Activated naive CD4-positive, alpha-beta T cell treated with anti-CD3 and anti-CD28 coated beads for 36 hours (primary cell): Measurements from ENCODE around the gene PRM2. TPM values are rescaled to one million over a fixed set of nuclear protein-coding genes. Genes with fewer than 3 reads are reported as not detected.

Experiments used
- CTCF ChIA-PET: fragments of 350-600 bp; sonication (Branson Sonifier 250); formaldehyde crosslinking; loops from one replicate; lab custom pipeline; 2021; ENCODE audit warnings: antibody characterized with exemption; lab: Charles Lee
- DNase-seq: peaks from one replicate; pipeline ENCODE4 v3.0.0-alpha.2; 2020
- H3K27ac Mint-ChIP-seq: one replicate; pipeline ENCODE4 v1.8.0; 2021; ENCODE audit warnings: mild to moderate bottlenecking, mixed read lengths
- H3K27me3 Mint-ChIP-seq: one replicate; pipeline ENCODE4 v1.8.0; 2021; ENCODE audit warnings: low read depth, mixed read lengths
- H3K36me3 Mint-ChIP-seq: one replicate; pipeline ENCODE4 v1.8.0; 2021; ENCODE audit warnings: low read depth, mixed read lengths
- H3K4me1 Mint-ChIP-seq: one replicate; pipeline ENCODE4 v1.8.0; 2021; ENCODE audit warnings: low read depth, mixed read lengths
- H3K4me3 Mint-ChIP-seq: one replicate; pipeline ENCODE4 v1.8.0; 2021; ENCODE audit warnings: mild to moderate bottlenecking, moderate library complexity, mixed read lengths
- H3K9me3 Mint-ChIP-seq: one replicate; pipeline ENCODE4 v1.8.0; 2021; ENCODE audit warnings: mixed read lengths
- intact Hi-C: fragments of 100-400 bp; cut with micrococcal nuclease; formaldehyde crosslinking; loops from one replicate; pipeline ENCODE4 v1.15.1; 2023
- total RNA-seq, 2 experiments: library from RNA; stranded (reverse); gene quantifications; one replicate each; pipeline ENCODE4 v1.2.3, GENCODE V29; 2021

The PRM2 gene
- total RNA-seq, 2 experiments from 2014 or later = not detected

GRCh38 chr16:11277607-11278337, 1.5 kb upstream of the PRM2 start:
- CTCF ChIA-PET = no interaction called here
- intact Hi-C loops = no loop called here

GRCh38 chr16:11276896-11277593, 765 bp upstream of the PRM2 start:
- H3K9me3 Mint-ChIP-seq = no peaks in the 10 kb centered on the region
- H3K4me3 Mint-ChIP-seq = no peak overlapping the region
- H3K4me1 Mint-ChIP-seq = peaks cover 1% of the 10 kb centered on the region
- no peaks in the 10 kb centered on the region for H3K36me3 Mint-ChIP-seq
- DNase-seq = no peak
- H3K27me3 Mint-ChIP-seq = no peaks in the 10 kb centered on the region
- no peak overlapping the region for H3K27ac Mint-ChIP-seq
- intact Hi-C loops = no loop called here
- CTCF ChIA-PET = interaction anchor here (0.6 kb wide), 1 partner anchor 306 kb away, joined by 3 read pairs; no protein-coding TSS in a partner anchor

More at GRCh38 chr16:11277607-11278337, 1.5 kb upstream of the PRM2 start:
- DNase-seq = no peak
- no peak overlapping the region for H3K4me3 Mint-ChIP-seq
- no peak overlapping the region for H3K27ac Mint-ChIP-seq
- H3K9me3 Mint-ChIP-seq = no peaks in the 10 kb centered on the region
- peaks cover 1% of the 10 kb centered on the region for H3K4me1 Mint-ChIP-seq
- H3K27me3 Mint-ChIP-seq = no peaks in the 10 kb centered on the region
- no peaks in the 10 kb centered on the region for H3K36me3 Mint-ChIP-seq

GRCh38 chr16:11274964-11275363, 1.3 kb downstream of the PRM2 start:
- intact Hi-C loops = no loop called here
- no peak overlapping the region for H3K4me3 Mint-ChIP-seq
- CTCF ChIA-PET = interaction anchor here (0.7 kb wide), 1 partner anchor 18 kb away, joined by 5 read pairs; no protein-coding TSS in a partner anchor

DNA sequence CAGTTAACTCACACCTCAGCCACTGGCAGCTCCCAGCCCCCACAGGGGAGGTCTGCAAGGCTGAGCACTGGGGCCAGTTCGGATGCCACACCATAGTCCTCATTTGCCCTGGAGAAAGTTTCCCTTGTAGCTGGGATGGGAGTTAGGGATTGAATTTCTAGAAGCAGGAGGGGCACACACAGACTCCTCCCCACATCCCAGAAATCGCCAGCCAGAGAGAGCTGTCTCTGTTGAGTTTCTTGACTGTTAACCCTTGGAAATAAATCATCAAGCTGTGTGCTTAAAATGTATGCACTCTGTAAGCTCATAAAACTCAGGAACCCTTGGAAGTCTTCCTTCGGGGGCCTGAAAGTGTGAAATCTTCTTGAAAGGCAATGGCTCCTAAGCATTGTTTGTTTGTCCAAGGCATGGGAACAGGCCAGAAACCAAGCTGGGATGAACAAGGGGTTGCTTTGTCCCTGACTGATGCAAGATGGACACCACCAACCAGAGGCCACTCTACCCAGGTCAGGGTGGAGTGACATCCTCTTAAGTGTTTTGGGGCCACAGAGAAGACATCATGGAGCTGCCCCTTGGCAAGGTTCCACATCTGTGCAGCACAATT, 2.5 kb downstream of the PRM2 start:
- Mint-ChIP-seq H3K36me3 (no peaks in the 10 kb centered on the region), H3K27ac (no peak overlapping the region)
- DNase-seq = no peak

More at GRCh38 chr16:11274964-11275363, 1.3 kb downstream of the PRM2 start:
- Mint-ChIP-seq H3K4me1 (peaks cover 1% of the 10 kb centered on the region), H3K27ac (no peak overlapping the region), H3K27me3 (no peaks in the 10 kb centered on the region), H3K36me3 (no peaks in the 10 kb centered on the region), H3K9me3 (no peaks in the 10 kb centered on the region)
- no peak for DNase-seq

DNA sequence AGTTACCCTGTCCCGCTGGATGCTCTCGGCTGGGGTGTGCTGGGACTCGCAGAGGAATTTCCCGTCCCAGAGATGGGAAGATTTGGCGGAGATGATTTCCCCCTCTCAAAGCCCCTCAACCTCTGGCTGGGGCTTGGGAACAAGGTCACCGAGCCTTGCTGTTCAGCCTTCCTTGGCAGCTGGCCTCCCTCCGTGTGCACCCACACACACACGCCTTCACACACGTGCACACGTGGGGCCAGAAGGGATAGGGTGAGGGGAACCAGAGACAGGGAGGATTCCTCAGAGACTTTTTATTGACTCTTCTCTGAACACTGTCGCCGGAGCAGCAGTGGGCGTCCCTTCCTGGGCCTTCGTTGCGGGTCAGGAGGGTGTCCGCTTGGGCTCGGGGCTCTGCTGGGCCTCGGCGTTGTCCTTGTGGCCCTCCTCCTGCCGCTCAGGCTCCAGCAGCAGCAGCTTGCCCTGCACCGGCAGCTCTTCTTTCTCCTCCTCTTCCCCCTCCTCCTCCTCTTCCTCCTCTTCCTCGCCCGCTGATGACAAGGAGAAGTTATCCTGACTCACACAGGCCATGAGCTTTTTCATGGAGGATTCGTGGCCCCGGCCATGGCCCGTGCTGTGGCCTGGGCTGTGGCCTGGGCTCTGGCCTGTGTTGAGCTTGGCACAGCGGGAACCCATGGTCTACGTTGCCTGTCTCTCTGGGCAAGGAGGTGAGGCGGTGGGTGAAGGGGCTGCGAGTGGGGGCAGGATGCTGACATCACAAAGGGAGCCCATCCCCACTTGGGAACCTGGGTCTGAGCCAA, 3.2 kb downstream of the PRM2 start, which contains the start of gene PRM3:
TSS of gene PRM3 (minus strand) at position 709 of the 800 bp plus-strand sequence. CDS start at position 675, 34 bp downstream.
- Mint-ChIP-seq H3K4me3 (no peak within 1 kb of the TSS), H3K27ac (no peak within 1 kb of the TSS), H3K4me1 (peaks cover 1% of the 10 kb centered on the region), H3K36me3 (no peaks in the 10 kb centered on the region), H3K9me3 (no peaks in the 10 kb centered on the region), H3K27me3 (no peaks in the 10 kb centered on the region)
- intact Hi-C loops = no loop called here
- CTCF ChIA-PET = interaction anchor here (0.7 to 1.6 kb wide), 2 partner anchors 99 to 124 kb away, joined by 3 read pairs; no protein-coding TSS in a partner anchor
- no peak for DNase-seq

More for the DNA sequence above, 2.5 kb downstream of the PRM2 start:
- Mint-ChIP-seq H3K9me3 (no peaks in the 10 kb centered on the region), H3K4me1 (peaks cover 1% of the 10 kb centered on the region), H3K4me3 (no peak overlapping the region), H3K27me3 (no peaks in the 10 kb centered on the region)
- intact Hi-C loops = no loop called here
- CTCF ChIA-PET = interaction anchor here (0.7 to 1.6 kb wide), 2 partner anchors 98 to 123 kb away, joined by 3 read pairs; no protein-coding TSS in a partner anchor

- intact Hi-C loops = no loop called here
- H3K36me3 Mint-ChIP-seq = no peaks in the 10 kb centered on the region
- no peaks in the 10 kb centered on the region for H3K27me3 Mint-ChIP-seq
- CTCF ChIA-PET = interaction anchor here (0.7 to 1.6 kb wide), 2 partner anchors 11 to 99 kb away, joined by 3 to 4 read pairs; no protein-coding TSS in a partner anchor
- H3K27ac Mint-ChIP-seq = no peak overlapping the region
- no peaks in the 10 kb centered on the region for H3K9me3 Mint-ChIP-seq
- no peak overlapping the region for H3K4me3 Mint-ChIP-seq
- peaks cover 1% of the 10 kb centered on the region for H3K4me1 Mint-ChIP-seq
- no peak for DNase-seq
These were observed 3.8 kb downstream of the PRM2 start for GRCh38 chr16:11272484-11272883.

DNA sequence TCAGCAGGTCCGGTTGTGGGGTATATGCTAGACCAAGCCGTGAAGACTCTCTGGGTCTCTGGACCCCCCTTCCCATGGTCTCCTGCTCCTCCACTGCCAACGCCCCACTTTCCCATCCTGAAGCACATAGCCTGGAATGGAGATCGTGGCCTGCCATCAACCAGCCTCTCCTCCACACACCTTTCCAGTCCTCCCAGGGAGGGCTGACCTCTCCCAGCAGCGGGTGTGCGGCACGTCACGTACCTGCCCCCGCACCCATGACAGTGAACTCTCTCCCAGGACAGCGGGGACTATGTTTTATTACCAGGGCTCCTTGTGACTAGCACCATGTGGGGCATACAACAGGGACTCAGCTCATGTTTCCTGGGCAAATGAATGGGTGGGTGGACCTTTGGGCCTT, 4.7 kb downstream of the PRM2 start:
- intact Hi-C loops = no loop called here
- DNase-seq = no peak
- CTCF ChIA-PET = no interaction called here
- peaks cover 1% of the 10 kb centered on the region for H3K4me1 Mint-ChIP-seq
- no peak overlapping the region for H3K4me3 Mint-ChIP-seq
- no peaks in the 10 kb centered on the region for H3K36me3 Mint-ChIP-seq
- H3K27ac Mint-ChIP-seq = no peak overlapping the region
- no peaks in the 10 kb centered on the region for H3K9me3 Mint-ChIP-seq
- H3K27me3 Mint-ChIP-seq = no peaks in the 10 kb centered on the region

DNA sequence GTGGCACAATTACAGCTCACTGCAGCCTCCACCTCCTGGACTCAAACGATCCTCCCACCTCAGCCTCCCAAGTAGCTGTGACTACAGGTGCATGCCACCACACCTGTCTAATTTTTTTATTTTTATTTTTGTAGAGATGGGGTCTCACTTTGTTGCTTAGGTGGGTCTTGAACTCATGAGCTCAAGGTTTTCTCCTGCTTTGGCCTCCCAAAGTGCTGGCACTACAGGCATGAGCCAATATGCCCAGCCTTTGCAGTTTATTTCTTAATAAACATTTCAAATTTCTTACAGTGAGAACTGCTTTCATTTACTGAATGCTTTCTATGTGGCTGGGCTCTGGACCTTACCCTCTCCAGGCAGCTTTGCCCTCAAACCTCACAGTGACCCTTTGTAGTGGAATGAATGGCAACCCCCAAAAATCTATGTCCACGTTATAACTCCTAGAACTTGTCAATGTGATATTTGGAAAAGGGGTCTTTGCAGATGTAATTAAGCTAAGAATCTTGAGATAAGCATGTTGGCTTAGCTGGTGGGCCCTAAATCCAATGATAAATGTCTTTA, 5.6 kb downstream of the PRM2 start:
- DNase-seq = no peak
- Mint-ChIP-seq H3K4me3 (no peak overlapping the region), H3K4me1 (peaks cover 1% of the 10 kb centered on the region), H3K9me3 (no peaks in the 10 kb centered on the region), H3K36me3 (no peaks in the 10 kb centered on the region), H3K27me3 (no peaks in the 10 kb centered on the region), H3K27ac (no peak overlapping the region)
- intact Hi-C loops = no loop called here
- CTCF ChIA-PET = no interaction called here

DNA sequence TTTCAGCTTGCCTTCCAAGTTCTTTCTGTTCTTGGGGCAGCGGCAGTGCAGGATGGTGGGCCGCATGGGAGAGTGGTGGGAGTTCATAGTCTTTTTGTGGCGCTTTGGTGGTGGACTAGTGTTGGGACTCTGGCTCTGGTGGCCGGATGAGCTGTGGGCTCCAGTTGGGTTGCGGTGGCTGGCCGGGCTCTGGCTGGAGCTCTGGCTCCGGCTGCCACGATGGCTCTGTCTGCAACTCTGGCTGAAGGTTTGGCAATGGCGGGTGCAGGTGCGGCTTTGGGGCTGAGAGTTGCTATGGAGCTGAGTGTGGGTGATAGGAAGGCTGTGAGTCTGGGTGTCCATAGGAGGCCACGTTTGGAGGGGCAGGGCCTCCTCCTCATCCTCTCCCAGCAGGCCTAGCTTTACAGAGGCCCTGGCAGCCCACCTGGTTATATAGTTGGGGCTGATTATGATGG, 7.3 kb downstream of the PRM2 start, which contains the start of gene TNP2:
TSS of gene TNP2 (minus strand) at position 405 of the 455 bp plus-strand sequence. CDS start at position 342, 63 bp downstream.
- Mint-ChIP-seq H3K4me1 (peaks cover 11% of the 10 kb centered on the region), H3K9me3 (no peaks in the 10 kb centered on the region), H3K4me3 (no peak within 1 kb of the TSS), H3K27ac (no peak within 1 kb of the TSS), H3K27me3 (no peaks in the 10 kb centered on the region), H3K36me3 (no peaks in the 10 kb centered on the region)
- CTCF ChIA-PET = interaction anchor here (0.6 kb wide), 1 partner anchor 1259 kb away, joined by 4 read pairs; no protein-coding TSS in a partner anchor
- no peak for DNase-seq
- intact Hi-C loops = no loop called here

DNA sequence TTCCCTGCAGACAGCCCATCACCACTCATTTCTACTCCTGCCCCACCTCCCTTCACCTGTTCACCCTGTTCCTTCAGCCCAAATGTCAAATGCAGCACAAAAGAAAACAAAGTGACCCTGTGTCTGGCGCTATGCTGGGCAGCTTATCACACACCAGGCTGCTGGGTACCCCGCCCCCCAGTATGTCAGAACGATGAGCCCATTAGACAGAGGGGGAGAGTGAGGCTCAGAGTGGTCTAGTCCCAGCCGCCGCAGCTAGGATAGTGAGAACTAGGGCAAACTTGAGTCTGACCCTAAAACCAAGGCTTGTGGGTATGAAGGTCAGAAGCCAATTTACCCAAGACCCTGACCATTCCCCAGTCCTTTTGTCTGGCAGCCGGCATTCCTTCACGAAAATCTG, 11.2 kb downstream of the PRM2 start:
- no peak for DNase-seq
- intact Hi-C loops = no loop called here
- CTCF ChIA-PET = interaction anchor here (0.5 to 2.1 kb wide), 3 partner anchors 15 to 88 kb away, joined by 3 to 10 read pairs (median 4); no protein-coding TSS in a partner anchor
- Mint-ChIP-seq H3K27me3 (no peaks in the 10 kb centered on the region), H3K36me3 (no peaks in the 10 kb centered on the region), H3K4me1 (peaks cover 25% of the 10 kb centered on the region), H3K27ac (no peak overlapping the region), H3K4me3 (no peak overlapping the region), H3K9me3 (no peaks in the 10 kb centered on the region)

DNA sequence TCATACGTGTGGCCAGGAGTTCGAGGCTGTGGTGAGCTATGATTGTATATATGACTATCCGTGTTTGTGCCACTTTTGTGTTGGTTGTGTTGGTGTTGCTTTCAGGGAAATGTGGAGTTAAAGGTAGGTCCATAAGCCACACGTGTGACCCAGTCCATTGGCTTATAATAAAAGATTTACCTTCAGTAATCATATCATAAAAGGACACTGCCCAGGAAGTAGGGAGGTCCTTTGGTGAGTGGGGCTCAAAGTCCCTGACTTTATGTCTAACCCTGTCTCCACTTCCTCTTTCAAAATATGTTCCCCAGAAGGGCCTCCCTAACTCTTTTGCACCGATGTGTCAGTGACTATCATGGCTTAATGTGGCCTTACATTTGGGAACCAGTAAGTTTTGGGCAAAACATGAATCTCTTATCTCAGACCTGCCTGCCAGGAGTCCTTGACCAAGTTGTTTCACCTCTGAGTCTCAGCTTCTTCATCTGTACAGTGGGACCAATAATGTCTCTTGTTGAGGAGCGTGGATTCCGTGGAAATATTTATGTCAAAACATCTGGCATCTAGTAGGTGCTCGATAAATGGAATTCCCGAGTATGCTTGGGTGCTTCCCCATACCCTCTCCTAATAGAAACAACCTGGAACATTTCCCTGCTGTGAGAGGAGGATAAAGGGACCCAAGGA, 12.0 kb downstream of the PRM2 start:
- Mint-ChIP-seq H3K27ac (peak overlapping the region; percentile 90), H3K4me3 (peak overlapping the region; percentile 29), H3K27me3 (no peaks in the 10 kb centered on the region), H3K9me3 (no peaks in the 10 kb centered on the region), H3K4me1 (peaks cover 28% of the 10 kb centered on the region), H3K36me3 (no peaks in the 10 kb centered on the region)
- intact Hi-C loops = no loop called here
- CTCF ChIA-PET = interaction anchor here (0.5 to 2.1 kb wide), 6 partner anchors 9 to 281 kb away, joined by 3 to 10 read pairs (median 4); no protein-coding TSS in a partner anchor
- DNase-seq = no peak
